Measurements from ENCODE around the gene COX6B2. TPM values are rescaled to one million over a fixed set of nuclear protein-coding genes. Genes with fewer than 3 reads are reported as not detected.

Gene COX6B2
- total and polyA plus RNA-seq, 2 of the 13 experiments (the other 11 are each of a cell fraction or from before 2014, with no cell fraction given): 0.21 TPM; not detected in 1

DNA sequence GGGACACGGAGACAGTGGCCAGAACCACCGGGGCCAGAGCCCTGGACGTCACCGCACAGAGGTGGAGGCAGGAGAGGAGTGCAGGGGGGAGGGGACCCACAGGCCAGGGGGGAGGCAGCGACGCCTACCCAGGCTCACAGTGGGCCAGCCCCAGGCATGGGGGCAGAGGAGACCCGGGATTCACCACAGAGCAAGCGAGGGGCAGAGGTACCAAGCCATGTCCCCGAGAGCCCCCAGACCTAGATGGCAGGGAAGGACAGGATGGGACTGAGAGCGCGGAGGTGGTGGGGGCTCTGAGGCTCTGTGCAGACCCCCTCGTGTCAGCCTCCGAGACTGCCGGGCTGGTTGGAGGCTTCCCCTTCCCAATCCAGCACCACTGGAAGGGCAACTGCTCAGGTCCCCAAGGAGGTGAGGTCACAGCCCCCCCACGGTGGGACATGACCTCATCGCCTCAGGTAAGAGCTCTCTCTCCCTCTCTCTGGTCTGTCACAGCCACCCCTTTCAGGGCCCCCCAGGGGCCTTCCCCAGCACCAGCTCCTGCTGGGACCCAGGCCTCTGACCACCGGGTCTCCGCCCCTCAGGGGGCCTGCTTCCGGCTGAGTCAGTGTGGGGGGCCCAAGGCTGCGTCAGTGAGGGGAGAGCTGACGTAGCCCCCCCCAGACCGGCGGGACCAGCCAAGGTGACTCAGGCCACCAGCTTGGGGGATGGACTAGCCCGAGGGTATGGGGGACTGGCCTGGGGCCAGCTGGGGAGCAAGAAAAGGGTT, 18.0 kb upstream of the COX6B2 start:
- Histone ChIP-seq H3K4me1 (ENCODE audit: insufficient read depth, low read length) (peaks cover 74% of the 10 kb centered on the region), H3K9ac (ENCODE audit: insufficient read depth, low read depth, low read length) (0 out of 2 replicates have a peak overlapping the region, but pooled peaks have one; percentile 8), H3K79me2 (ENCODE audit: insufficient read depth, low read length) (no peaks in the 10 kb centered on the region), H3K9me3 (ENCODE audit: low read length) (no peaks in the 10 kb centered on the region), H2AFZ (ENCODE audit: low read length) (no peak overlapping the region), H3K27me3 (ENCODE audit: control insufficient read depth in 1 of 2, insufficient read depth in 2 of 2, low read length in 2 of 2) (peaks cover 7 to 37% of the 10 kb centered on the region in 2 experiments; a peak in 4 of 5 replicates), H3K4me3 (replicated peaks in 1 of 3; ENCODE audit: insufficient read depth in 1 of 3, low read depth in 2 of 3, low read length in 3 of 3) (peak overlapping the region in 1 of 3 experiments; percentile 70; a peak in 2 of 6 replicates), H3K36me3 (replicated peaks in 1 of 2; ENCODE audit: control insufficient read depth in 1 of 2, insufficient read depth in 2 of 2, low read length in 2 of 2) (no peaks in the 10 kb centered on the region), H4K20me1 (ENCODE audit: insufficient read depth, low read length) (no peaks in the 10 kb centered on the region), H3K27ac (ENCODE audit: extremely low read length, insufficient read depth, low read length) (no peak overlapping the region), H3K4me2 (ENCODE audit: low read depth, low read length) (peak overlapping the region; percentile 49; the same call in 1 of the 2 replicates)
- in situ Hi-C loops (cut with HindIII; ENCODE audit: extremely low pct_ligation_motif_present, low pct_unique_long_range_greater_than_20kb): no loop called here
- no TSS peak for BruUV-seq (replicated peaks)
- FAIRE-seq (no peak), DNase-seq (ENCODE audit: low spot score) (peak; percentile 26), ATAC-seq (no peak)
- WGBS (ENCODE audit: low lambda C conversion rate): 27% methylated on average over 15 of the region's 24 CpGs
- intact Hi-C loops (cut with micrococcal nuclease; ENCODE audit: unreplicated experiment): no loop called here
- ChIA-PET CTCF (ENCODE audit: low intra/inter-chr PET ratio, low total read pairs) (no interaction called here), POLR2A (interaction anchor here (0.7 to 1.0 kb wide), 4 partner anchors 12 to 33 kb away, joined by 3 to 4 read pairs (median 3); partner anchors contain the start of gene KMT5C)
- TF ChIP-seq, protein P1, sequence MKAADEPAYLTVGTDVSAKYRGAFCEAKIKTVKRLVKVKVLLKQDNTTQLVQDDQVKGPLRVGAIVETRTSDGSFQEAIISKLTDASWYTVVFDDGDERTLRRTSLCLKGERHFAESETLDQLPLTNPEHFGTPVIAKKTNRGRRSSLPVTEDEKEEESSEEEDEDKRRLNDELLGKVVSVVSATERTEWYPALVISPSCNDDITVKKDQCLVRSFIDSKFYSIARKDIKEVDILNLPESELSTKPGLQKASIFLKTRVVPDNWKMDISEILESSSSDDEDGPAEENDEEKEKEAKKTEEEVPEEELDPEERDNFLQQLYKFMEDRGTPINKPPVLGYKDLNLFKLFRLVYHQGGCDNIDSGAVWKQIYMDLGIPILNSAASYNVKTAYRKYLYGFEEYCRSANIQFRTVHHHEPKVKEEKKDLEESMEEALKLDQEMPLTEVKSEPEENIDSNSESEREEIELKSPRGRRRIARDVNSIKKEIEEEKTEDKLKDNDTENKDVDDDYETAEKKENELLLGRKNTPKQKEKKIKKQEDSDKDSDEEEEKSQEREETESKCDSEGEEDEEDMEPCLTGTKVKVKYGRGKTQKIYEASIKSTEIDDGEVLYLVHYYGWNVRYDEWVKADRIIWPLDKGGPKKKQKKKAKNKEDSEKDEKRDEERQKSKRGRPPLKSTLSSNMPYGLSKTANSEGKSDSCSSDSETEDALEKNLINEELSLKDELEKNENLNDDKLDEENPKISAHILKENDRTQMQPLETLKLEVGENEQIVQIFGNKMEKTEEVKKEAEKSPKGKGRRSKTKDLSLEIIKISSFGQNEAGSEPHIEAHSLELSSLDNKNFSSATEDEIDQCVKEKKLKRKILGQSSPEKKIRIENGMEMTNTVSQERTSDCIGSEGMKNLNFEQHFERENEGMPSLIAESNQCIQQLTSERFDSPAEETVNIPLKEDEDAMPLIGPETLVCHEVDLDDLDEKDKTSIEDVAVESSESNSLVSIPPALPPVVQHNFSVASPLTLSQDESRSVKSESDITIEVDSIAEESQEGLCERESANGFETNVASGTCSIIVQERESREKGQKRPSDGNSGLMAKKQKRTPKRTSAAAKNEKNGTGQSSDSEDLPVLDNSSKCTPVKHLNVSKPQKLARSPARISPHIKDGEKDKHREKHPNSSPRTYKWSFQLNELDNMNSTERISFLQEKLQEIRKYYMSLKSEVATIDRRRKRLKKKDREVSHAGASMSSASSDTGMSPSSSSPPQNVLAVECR (CRISPR knock-in tag; IDR thresholded peaks at IDR 0.05; ENCODE audit: borderline replicate concordance): no peak
- no peak for TF ChIP-seq ZKSCAN5 (CRISPR knock-in tag; IDR thresholded peaks at IDR 0.05)
- peak; percentile 14; the same call in 1 of the 2 replicates for TF ChIP-seq ZBED4 (CRISPR knock-in tag; IDR thresholded peaks at IDR 0.05; ENCODE audit: borderline replicate concordance)
- no peak for TF ChIP-seq HNRNPL (IDR thresholded peaks at IDR 0.05; ENCODE audit: low read depth, low read length)
- 0 out of 2 replicates have a peak, but pooled peaks have one; percentile 17 for TF ChIP-seq NR2F6 (IDR thresholded peaks at IDR 0.05)
- no peak for TF ChIP-seq NR2F6 (CRISPR knock-in tag; IDR thresholded peaks at IDR 0.05)
- peak; percentile 47; the same call in 1 of the 2 replicates for TF ChIP-seq HNF1B (CRISPR knock-in tag; IDR thresholded peaks at IDR 0.05)
- TF ChIP-seq EP300 (IDR thresholded peaks at IDR 0.05; ENCODE audit: low read depth in 2 of 2, low read length in 2 of 2): peak in 1 of 2 experiments; percentile 32; a peak in 1 of 4 replicates
- no peak for TF ChIP-seq EP300 (CRISPR knock-in tag; IDR thresholded peaks at IDR 0.05; ENCODE audit: borderline replicate concordance)
- TF ChIP-seq NR2F1 (CRISPR knock-in tag; IDR thresholded peaks at IDR 0.05): 0 out of 4 replicates have a peak, but pooled peaks of 1 of the 2 experiments have one; percentile 24
- peak; percentile 21; the same call in 1 of the 2 replicates for TF ChIP-seq CREB1 (IDR thresholded peaks at IDR 0.05)
- peak; percentile 26; the same call in 1 of the 2 replicates for TF ChIP-seq CREB1 (CRISPR knock-in tag; IDR thresholded peaks at IDR 0.05)
- peak in 1 of 2 experiments; percentile 28; a peak in 1 of 4 replicates for TF ChIP-seq KLF16 (CRISPR knock-in tag; IDR thresholded peaks at IDR 0.05)

All from HepG2 (cell line).